Measurements from ENCODE around the gene SERPINA1. TPM values are rescaled to one million over a fixed set of nuclear protein-coding genes. Genes with fewer than 3 reads are reported as not detected.

SERPINA1 gene
- total and polyA plus RNA-seq, 2 of the 13 experiments (the other 11 are each of a cell fraction or from before 2014, with no cell fraction given): 3,266 to 11,015 TPM

DNA sequence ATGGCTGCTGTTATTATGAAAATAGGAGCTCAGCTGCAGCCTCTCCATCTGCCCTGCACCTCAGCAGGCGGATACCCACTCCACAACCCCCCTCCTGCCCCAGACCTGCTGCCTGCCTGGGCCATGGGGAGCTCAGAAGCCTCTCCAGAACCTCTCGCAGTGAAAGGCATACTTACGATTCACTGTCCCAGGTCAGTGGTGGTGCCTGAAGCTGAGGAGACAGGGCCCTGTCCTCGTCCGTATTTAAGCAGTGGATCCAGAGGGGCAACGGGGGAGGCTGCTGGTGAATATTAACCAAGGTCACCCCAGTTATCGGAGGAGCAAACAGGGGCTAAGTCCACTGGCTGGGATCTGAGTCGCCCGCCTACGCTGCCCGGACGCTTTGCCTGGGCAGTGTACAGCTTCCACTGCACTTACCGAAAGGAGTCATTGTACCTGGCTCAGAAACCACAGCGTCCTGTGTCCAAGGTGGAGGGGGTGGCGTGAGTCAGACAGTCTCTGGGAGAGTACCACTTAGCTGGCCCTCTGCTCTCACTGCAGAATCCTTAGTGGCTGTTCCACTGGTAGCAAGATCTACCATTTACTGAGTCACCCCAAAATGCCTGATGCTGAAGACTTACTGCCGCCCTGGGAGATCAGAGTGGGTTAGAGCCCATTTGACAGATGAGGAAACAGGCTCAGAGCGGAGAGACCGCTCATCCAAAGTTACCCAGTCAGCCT lies at the start of gene SERPINA1 (continued):
- TF ChIP-seq FOXP4 (CRISPR knock-in tag; IDR thresholded peaks at IDR 0.05) (peak; percentile 93), ZNF883 (CRISPR knock-in tag; IDR thresholded peaks at IDR 0.05; ENCODE audit: not compliant biosample characterization) (peak; percentile 53), PATZ1 (CRISPR knock-in tag; IDR thresholded peaks at IDR 0.05) (peak; percentile 95), FOXO1 (CRISPR knock-in tag; IDR thresholded peaks at IDR 0.05) (peak; percentile 93), ZFAT (CRISPR knock-in tag; conservative IDR thresholded peaks at IDR 0.05) (no peak), RARG (CRISPR knock-in tag; IDR thresholded peaks at IDR 0.05; ENCODE audit: low read depth) (0 out of 2 replicates have a peak, but pooled peaks have one; percentile 83), CHD2 (IDR thresholded peaks at IDR 0.05; ENCODE audit: low read depth, low read length) (no peak), HDAC6 (IDR thresholded peaks at IDR 0.05; ENCODE audit: low read depth, low read length) (no peak), TARDBP (CRISPR knock-in tag; IDR thresholded peaks at IDR 0.05) (peak; percentile 88), ZNF264 (CRISPR knock-in tag; IDR thresholded peaks at IDR 0.05) (0 out of 2 replicates have a peak, but pooled peaks have one; percentile 74), ARNT2 (CRISPR knock-in tag; IDR thresholded peaks at IDR 0.05; ENCODE audit: low read depth) (0 out of 2 replicates have a peak, but pooled peaks have one; percentile 32), SP1 (IDR thresholded peaks at IDR 0.05) (no peak), SP1 (CRISPR knock-in tag; IDR thresholded peaks at IDR 0.05) (peak; percentile 41; the same call in 1 of the 2 replicates), ZKSCAN1 (IDR thresholded peaks at IDR 0.05; ENCODE audit: low read length) (0 out of 2 replicates have a peak, but pooled peaks have one; percentile 30), KDM4B (CRISPR knock-in tag; IDR thresholded peaks at IDR 0.05) (peak; percentile 87), ZNF784 (CRISPR knock-in tag; IDR thresholded peaks at IDR 0.05; ENCODE audit: borderline replicate concordance) (peak; percentile 75; the same call in 1 of the 2 replicates), HOXA3 (CRISPR knock-in tag; IDR thresholded peaks at IDR 0.05) (peak; percentile 82)
- TF ChIP-seq, protein P1, sequence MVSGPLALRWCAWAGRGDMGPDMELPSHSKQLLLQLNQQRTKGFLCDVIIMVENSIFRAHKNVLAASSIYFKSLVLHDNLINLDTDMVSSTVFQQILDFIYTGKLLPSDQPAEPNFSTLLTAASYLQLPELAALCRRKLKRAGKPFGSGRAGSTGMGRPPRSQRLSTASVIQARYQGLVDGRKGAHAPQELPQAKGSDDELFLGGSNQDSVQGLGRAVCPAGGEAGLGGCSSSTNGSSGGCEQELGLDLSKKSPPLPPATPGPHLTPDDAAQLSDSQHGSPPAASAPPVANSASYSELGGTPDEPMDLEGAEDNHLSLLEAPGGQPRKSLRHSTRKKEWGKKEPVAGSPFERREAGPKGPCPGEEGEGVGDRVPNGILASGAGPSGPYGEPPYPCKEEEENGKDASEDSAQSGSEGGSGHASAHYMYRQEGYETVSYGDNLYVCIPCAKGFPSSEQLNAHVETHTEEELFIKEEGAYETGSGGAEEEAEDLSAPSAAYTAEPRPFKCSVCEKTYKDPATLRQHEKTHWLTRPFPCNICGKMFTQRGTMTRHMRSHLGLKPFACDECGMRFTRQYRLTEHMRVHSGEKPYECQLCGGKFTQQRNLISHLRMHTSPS (CRISPR knock-in tag; IDR thresholded peaks at IDR 0.05; ENCODE audit: low read depth): peak; percentile 89
- TF ChIP-seq, protein P2, sequence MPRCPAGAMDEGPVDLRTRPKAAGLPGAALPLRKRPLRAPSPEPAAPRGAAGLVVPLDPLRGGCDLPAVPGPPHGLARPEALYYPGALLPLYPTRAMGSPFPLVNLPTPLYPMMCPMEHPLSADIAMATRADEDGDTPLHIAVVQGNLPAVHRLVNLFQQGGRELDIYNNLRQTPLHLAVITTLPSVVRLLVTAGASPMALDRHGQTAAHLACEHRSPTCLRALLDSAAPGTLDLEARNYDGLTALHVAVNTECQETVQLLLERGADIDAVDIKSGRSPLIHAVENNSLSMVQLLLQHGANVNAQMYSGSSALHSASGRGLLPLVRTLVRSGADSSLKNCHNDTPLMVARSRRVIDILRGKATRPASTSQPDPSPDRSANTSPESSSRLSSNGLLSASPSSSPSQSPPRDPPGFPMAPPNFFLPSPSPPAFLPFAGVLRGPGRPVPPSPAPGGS (CRISPR knock-in tag; IDR thresholded peaks at IDR 0.05): no peak; the same call in 1 of the 2 replicates
